Measurements from ENCODE around the gene KDSR.

DNA sequence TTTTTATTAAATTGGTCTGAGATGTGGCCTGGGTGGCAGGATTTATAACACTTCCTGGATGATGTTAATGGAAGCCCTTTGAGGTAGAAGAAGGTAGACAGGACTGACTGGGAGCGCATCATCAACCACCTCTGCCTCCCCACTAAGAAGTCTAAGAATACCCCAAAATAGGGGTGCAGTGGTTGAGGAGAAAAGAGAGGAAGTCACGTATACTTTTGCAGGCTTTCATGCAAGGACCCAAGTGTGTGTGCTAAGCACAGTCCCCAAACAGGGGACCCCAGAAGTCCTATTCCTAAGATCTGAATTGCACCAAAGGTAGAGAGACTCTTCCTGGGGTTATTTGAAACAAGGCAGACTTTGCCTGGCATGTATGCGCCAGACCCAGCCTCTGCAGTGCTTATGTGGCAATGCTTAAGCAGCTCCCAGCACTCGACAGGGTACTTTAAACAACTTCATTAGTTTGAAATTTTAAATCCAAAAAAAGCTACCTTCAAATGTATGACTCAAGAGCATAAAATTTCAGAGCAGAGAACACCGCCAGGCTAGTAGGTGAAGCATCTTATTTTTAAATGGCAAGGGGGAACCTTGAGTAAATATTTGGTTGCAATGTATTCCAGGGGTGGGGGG, 82.7 kb downstream of the KDSR start:
- TF ChIP-seq EZH2 (IDR thresholded peaks at IDR 0.05; ENCODE audit: insufficient read depth, poor library complexity, severe bottlenecking) (no peak), EZH2phosphoT487 (IDR thresholded peaks at IDR 0.05; ENCODE audit: insufficient read depth, low read depth) (no peak)
